ENCODE measurements around the gene SERPINH1.

The SERPINH1 gene

DNA sequence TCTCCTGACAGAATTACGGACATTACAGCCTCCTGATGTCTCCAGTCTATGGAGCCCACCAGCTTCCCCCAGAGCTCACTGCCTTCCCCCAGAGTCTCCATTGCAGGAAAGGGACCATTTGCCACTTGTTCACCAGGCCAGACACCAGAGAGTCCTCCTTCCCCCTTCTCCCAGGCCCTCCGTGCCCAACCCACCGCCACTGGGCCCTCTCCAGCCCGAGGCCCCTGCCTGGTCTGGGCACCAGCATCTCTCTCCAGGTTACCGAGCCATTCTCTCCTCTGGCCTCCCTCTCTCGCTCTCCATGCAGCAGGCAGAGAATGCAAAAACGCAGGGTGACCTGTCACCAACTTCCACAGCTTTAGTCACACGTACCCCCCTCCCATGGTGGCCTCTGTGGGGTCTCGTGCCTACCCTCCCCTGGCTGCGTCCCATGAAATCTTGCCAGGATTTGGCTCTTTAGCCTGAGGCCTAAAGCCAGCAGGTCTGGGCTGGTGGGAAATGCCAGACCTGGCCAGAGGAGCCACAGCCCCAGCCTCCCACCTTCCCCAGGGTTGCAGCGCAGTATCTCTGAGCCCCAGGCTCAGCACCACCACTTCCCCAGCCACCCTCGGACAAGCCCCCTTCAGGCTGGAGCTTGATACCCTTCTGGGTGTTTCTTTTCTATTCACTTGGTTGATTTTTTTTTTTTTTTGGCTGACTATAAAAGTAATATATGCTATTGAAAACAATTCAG, 6.8 kb upstream of the SERPINH1 start:
- TF ChIP-seq, protein P1, sequence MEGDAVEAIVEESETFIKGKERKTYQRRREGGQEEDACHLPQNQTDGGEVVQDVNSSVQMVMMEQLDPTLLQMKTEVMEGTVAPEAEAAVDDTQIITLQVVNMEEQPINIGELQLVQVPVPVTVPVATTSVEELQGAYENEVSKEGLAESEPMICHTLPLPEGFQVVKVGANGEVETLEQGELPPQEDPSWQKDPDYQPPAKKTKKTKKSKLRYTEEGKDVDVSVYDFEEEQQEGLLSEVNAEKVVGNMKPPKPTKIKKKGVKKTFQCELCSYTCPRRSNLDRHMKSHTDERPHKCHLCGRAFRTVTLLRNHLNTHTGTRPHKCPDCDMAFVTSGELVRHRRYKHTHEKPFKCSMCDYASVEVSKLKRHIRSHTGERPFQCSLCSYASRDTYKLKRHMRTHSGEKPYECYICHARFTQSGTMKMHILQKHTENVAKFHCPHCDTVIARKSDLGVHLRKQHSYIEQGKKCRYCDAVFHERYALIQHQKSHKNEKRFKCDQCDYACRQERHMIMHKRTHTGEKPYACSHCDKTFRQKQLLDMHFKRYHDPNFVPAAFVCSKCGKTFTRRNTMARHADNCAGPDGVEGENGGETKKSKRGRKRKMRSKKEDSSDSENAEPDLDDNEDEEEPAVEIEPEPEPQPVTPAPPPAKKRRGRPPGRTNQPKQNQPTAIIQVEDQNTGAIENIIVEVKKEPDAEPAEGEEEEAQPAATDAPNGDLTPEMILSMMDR (IDR thresholded peaks at IDR 0.05; ENCODE audit: low read depth, low read length): no peak
- no peak for DNase-seq (ENCODE audit: low read depth in 2 of 2)
- H3K4me3 ChIP-seq (replicated peaks in 1 of 2; ENCODE audit: low read depth in 2 of 2, low read length in 2 of 2): no peak overlapping the region

DNA sequence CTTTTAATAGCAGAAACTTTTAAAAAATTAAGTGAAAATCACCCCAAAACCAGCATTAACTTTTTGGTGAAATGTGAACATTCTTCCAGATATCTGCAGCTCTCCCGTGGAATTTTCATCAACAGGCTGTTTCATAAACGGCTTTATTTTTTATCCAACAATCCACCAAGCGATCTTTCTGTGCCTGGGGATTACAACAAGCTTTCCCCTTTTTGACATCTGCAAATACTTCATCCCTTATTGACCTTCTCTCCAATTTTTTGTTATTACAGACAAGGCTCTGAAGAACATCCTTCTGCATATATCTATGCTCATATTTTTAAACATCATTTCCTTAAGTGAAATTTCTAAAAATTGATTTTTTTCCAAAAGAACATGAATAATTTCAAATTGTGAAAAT, 5.8 kb upstream of the SERPINH1 start:
- TF ChIP-seq, protein P1 (IDR thresholded peaks at IDR 0.05; ENCODE audit: low read depth, low read length): no peak
- no peak for DNase-seq (ENCODE audit: low read depth in 2 of 2)
- H3K4me3 ChIP-seq (replicated peaks in 1 of 2; ENCODE audit: low read depth in 2 of 2, low read length in 2 of 2): no peak overlapping the region

DNA sequence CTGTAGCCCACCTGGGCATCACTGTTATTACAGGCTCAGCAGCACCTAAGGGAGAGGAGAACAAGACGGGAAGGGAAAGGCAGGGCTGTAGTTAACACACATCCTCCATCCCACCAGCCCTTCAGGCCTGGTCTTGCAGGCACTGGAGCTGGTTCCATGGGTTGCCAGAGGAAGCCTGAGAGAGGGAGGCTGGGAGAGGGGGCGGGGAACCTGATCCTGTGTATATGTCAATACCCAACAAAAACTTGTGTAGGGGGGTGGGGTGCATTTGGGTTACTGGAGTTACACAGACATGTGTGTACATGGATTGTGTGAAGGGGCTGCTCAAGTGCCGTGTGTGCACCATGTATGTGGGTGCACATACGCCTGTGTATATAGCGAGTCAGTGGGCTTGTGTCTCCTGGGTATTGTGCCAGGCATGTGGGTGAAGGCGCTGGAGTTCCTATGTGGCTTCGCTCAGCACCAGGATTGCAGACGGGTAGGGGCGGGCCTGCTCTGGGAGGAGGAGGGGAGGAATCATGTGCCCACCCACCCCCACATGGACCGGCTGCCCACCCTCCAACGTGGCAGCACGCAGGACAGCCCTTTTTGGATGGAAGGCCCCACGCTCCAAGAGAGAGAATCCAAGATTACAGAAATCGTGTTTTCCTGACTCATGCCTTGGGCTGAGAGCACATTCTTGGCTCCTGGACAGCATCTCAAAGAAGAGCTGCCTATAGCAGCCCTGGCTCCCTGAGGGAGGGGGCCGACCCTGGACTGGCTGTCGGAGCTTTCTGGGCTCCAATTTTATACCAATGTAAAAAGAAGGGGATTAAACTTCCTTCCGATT, 4.2 kb upstream of the SERPINH1 start:
- TF ChIP-seq, protein P1 (IDR thresholded peaks at IDR 0.05; ENCODE audit: low read depth, low read length): no peak
- DNase-seq (ENCODE audit: low read depth in 2 of 2): peak; percentile 92 to 98
- no peak overlapping the region for H3K4me3 ChIP-seq (replicated peaks in 1 of 2; ENCODE audit: low read depth in 2 of 2, low read length in 2 of 2)

DNA sequence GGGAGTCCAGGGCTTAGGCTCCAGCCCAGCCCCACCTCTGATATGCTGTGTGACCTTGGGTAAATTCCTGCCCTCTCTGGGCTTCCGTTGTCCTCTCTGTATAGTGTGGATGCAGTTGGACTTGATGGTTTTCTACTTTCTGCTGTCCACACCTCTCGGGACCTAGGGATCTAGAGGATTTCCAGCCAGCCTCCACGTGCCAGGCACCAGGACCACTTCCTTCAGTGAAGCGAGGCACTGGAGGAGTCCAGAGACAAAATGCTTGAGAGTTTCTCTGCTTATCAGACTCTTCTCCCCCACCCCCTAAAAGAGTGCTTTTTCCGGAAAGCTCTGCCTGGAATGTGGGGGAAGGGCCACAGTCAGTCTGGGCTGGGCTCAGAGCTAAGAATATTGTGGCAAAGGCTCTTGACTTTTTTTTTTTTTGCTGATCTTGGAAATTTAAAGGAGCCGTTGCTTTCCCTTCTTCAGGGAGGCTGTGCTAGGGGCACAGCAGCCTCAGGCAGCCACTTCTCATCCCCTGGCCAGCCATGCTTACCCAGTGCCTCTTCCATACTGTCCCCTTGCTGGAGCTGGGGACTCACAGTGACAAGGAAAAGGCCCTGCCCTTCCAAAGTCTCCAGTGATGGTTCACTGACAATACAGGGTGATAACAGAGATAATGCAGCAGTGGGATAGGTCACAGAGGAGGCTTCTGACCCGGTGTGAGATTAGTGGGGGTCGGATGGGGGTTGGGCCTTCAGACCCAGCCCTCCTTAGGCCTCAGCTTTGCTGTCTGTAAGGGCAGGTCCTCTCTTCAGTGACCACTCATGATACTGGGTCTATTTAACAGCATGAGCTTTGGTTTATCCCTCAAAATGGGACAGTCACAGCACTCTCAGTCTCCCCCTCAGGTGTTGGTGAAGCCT, 2.9 kb upstream of the SERPINH1 start:
- DNase-seq (ENCODE audit: low read depth in 2 of 2): peak; percentile 70 to 97
- TF ChIP-seq, protein P1 (IDR thresholded peaks at IDR 0.05; ENCODE audit: low read depth, low read length): no peak
- H3K4me3 ChIP-seq (replicated peaks in 1 of 2; ENCODE audit: low read depth in 2 of 2, low read length in 2 of 2): peak overlapping the region; percentile 15 to 18

DNA sequence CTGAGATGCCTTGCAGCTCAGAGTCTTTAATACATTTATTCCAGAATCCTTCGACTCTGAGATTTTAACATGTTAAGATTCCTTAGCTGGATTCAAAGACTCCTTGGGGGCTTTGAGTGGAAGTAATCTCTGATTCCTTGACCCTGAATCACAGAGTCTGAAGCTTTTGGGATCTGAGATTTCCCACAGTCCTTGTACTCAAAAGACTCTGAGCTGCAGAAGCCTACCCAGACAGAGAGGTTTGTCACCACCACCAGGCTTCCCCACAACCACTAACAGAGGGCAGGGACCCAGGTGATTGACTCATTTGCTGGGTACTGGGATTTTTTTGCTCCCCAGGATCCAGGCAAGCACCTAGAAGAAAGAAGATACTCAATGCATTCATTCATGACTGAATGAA, 1.4 kb upstream of the SERPINH1 start:
- TF ChIP-seq, protein P1 (IDR thresholded peaks at IDR 0.05; ENCODE audit: low read depth, low read length): no peak
- no peak overlapping the region for H3K4me3 ChIP-seq (replicated peaks in 1 of 2; ENCODE audit: low read depth in 2 of 2, low read length in 2 of 2)
- DNase-seq (ENCODE audit: low read depth in 2 of 2): peak in 1 of 2 donors; percentile 52

DNA sequence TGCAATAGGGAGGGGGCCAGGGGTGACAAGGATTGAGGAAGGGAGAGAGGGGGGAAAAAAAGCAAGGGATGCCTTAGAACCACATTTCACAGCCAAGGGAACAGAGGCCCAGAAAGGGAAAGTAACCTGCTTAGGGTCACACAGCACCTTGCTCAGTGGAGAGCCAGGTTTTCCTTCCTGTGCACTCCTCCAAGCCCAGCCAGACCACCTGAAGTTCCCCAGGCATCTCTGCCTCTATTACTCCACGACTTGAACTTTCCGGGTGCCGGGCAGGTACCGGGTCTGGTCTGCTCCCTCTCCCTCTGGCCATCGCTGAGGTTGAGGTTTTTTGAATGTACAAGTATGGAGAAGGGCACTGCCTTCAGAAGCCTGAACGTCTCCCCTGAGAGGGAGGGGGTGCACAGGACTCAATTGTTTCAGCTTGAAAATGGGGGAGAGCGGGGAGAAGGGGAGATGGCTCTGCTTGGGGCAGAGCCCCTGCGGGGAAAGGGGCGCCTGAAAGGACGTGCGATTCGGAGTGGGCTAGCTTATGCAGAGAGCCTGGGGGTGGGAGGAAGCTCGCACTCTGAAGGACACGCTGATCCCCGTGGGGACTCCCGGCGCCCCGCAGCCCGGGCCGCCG, 516 bp upstream of the SERPINH1 start:
- no peak for DNase-seq (ENCODE audit: low read depth in 2 of 2)

More for the DNA sequence above, 516 bp upstream of the SERPINH1 start:
- H3K4me3 ChIP-seq (replicated peaks in 1 of 2; ENCODE audit: low read depth in 2 of 2, low read length in 2 of 2): peak overlapping the region; percentile 95 to 98
- TF ChIP-seq, protein P1 (IDR thresholded peaks at IDR 0.05; ENCODE audit: low read depth, low read length): no peak
